GM18951 (cell line): ENCODE data around the gene SALL3.
"Not testable (repeated sequence)": the region's sequence is repeated elsewhere in the genome, so short reads cannot be mapped to it uniquely, and the experiment has no call there.

Experiments used
- POLR2A ChIP-seq: IDR thresholded peaks from 4 replicates; pipeline ENCODE4 v1.6.1; 2011; ENCODE audit warnings: mild to moderate bottlenecking; ENCODE audit not compliant: insufficient read length, insufficient read depth; ENCODE audit errors: extremely low read depth
- in situ Hi-C: fragments of 300-500 bp; cut with MboI; formaldehyde crosslinking; loops from one replicate; pipeline ENCODE4 v1.12.0; 2022; ENCODE audit warnings: low sequenced_read_pairs, mixed read lengths, inconsistent platforms; ENCODE audit not compliant: unreplicated experiment

The SALL3 gene

DNA sequence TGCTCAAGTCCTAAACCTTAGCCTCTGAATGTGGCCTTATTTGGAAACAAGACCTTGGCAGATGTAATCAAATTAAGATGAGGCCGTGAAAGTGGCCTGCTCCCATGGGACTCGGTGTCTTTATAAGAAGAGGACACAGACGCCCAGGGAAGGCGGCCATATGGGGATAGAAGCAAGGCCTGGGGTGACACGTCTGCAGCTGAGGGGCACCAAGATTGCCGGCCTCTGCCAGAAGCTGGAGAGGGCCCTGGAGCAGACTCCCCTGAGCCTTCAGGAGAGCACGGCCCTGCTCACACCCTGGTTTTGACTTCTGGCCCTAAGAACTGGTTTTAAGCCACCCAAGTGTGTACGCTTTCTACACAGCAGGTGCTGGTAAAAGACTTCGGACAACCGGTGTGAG is 29.2 kb upstream of the SALL3 start:
- TF ChIP-seq POLR2A, result no peak
- in situ Hi-C loops, result no loop called here

DNA sequence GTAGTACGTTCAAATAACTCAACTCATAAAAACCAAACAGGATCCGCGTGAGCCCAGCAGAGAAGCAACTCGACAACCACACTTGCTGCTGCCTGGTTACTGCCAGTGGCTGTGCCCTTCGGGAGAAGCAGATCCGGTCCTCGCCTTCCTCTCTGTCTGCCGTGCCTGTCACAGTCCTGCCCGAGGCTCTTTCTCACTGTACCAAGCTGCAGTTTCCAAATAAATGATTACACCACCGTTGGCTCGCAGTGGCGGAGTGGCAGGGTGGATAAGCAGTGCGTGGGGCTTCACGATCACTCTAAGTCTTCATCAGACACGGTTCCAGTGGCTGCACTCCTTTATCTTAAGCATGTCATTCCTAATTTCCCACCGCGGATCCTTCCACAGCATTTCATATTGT is 26.1 kb upstream of the SALL3 start:
- TF ChIP-seq POLR2A, result no peak
- in situ Hi-C loops, result no loop called here

GRCh38 chr18:78955051-78955450 is 24.6 kb upstream of the SALL3 start:
- no peak for TF ChIP-seq POLR2A

GRCh38 chr18:78957140-78957539 is 22.5 kb upstream of the SALL3 start:
- in situ Hi-C loops, result no loop called here
- TF ChIP-seq POLR2A, result no peak

More at GRCh38 chr18:78955051-78955450, 24.6 kb upstream of the SALL3 start:
- in situ Hi-C loops, result no loop called here

GRCh38 chr18:78960709-78961108 is 18.9 kb upstream of the SALL3 start:
- in situ Hi-C loops, result no loop called here
- no peak for TF ChIP-seq POLR2A

DNA sequence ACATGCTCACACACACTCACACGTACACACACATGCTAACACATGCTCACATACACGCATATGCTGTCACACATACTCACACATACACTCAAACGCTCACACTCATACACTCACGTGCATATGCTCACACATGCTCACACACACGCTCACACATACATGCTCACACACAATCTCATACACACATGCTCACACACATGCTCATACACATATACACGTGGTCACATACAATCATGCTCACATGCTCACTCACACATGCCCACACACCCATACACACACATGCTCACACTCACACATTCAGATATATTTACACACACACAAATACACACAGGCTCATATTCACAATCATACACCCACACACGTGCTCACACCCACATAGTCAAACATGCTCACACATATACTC is 17.5 kb upstream of the SALL3 start:
- no peak for TF ChIP-seq POLR2A
- in situ Hi-C loops, result no loop called here

DNA sequence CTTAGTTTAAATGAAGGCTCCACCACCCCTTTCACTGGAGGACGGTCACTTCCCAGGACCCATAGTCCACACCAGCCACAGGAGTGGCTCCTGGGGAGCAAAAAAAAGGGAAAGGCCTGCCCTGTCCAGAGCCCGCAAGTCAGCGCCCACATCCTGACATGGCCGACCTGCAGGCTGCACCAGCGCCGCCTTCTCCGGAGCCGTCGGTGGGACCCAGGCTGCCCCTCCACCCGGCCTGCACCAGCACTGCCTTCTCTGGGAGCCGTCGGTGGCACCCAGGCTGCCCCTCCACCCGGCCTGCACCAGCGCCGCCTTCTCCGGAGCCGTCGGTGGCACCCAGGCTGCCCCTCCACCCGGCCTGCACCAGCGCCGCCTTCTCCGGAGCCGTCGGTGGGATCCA is 14.9 kb upstream of the SALL3 start:
- in situ Hi-C loops, result not testable (repeated sequence)

DNA sequence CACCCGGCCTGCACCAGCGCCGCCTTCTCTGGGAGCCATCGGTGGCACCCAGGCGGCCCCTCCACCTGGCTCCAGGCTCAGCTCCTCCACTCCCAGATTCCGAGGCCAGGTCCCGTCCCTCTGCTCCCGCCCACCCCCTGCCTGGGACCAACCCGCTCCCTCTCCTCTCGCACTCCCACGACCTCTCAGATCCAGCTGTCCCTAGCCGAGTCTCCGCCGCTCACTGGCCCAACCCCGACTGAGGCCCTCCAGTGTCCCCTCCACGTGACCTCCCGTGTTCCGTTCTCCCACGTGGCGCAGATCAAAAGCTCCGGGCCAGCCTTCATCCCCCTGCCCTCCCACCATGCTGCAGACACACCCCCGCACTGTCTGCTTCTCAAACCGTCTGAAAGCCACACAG is 14.4 kb upstream of the SALL3 start:
- in situ Hi-C loops, result no loop called here
- TF ChIP-seq POLR2A, result no peak

DNA sequence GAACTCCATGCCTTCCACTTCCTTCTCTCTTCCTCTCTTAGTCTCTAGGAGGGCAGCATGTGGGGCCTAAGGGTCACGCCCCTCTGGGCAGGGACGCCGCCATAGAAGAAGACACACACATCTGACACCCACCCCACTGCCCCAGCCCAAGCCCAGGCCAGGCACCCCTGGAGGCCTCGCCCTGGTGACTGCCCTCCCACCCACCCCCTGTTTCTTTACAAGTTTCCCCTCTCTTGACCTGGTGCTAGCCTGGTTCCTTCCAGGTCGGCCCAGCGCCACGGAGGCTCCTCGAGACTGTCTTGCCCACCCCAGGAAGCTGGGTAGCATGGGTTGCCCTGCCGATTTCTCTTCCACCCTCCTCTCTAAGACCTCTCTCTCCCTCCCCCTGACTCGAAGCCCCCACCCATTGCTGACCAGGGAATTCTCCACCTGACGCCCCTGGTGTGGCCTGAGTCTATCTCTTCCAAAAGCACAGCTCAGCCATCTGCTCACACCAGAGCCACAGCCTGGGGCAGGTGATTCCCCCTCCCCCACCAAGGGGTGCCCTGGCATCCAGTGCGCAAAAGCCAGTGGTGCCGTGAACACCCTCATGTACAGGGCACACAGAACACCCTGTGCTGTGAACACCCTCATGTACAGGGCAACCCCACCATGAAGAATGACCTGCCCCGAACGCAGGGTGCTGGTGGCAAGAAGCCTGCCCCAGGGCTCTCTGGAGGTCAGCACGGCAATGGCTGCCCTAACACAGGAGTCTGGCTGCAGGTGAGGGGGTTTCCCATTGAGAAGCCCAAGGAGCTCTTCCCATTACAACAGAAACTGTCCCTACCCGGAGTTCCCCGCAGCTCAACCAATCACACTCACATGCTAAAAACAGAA is 13.5 kb upstream of the SALL3 start:
- in situ Hi-C loops, result no loop called here
- TF ChIP-seq POLR2A, result no peak

GRCh38 chr18:78966793-78967106 is 12.9 kb upstream of the SALL3 start:
- TF ChIP-seq POLR2A, result no peak
- in situ Hi-C loops, result no loop called here

- TF ChIP-seq POLR2A, result no peak
- in situ Hi-C loops, result no loop called here
Measured at GRCh38 chr18:78967692-78968091, 11.9 kb upstream of the SALL3 start.

- no peak for TF ChIP-seq POLR2A
- in situ Hi-C loops, result no loop called here
Measured at GRCh38 chr18:78969574-78970315, 9.9 kb upstream of the SALL3 start.

DNA sequence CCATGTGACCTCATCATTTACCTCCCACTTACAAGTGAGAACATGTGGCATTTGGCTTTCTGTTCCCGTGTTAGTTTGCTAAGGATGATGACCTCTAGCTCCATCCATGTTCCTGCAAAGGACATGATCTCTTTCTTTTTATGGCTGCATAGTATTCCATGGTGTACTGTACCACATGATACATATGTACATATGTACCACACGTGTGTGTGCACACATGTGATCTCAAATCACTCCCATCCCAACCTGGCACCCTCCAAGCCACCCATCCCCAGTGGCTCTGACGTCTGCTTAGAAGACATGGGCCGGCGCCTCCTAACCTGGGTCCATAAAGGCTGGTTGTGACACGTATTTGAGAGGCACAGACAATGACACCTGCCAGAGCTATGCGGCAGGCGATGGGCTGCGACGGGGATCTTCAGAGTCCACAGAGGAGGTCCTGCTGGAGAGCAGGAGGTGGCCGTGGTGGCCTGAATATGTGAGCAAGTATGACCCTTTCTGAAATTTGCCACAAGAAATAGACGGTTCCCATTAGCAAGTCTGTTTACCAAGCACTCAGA is 8.8 kb upstream of the SALL3 start:
- in situ Hi-C loops, result no loop called here
- TF ChIP-seq POLR2A, result no peak
